GM19023 (cell line): ENCODE measurements around the gene CXCR3.
"Not testable (repeated sequence)": the region's sequence is repeated elsewhere in the genome, so short reads cannot be mapped to it uniquely, and the experiment has no call there.

Experiments used
- ATAC-seq: cut with Tn5 transposase; IDR thresholded peaks from one replicate; pipeline ENCODE4 v1.9.1; 2021; ENCODE audit warnings: mild to moderate bottlenecking, moderate library complexity; ENCODE audit not compliant: unreplicated experiment

CXCR3 gene

GRCh38 chrX:71611736-71612135, 6.6 kb downstream of the CXCR3 start:
- not testable (repeated sequence) for ATAC-seq

GRCh38 chrX:71609095-71609750, 9.1 kb downstream of the CXCR3 start:
- no peak for ATAC-seq

- no peak for ATAC-seq
Observed at GRCh38 chrX:71607488-71607887, 10.8 kb downstream of the CXCR3 start.

GRCh38 chrX:71606536-71607216, 11.6 kb downstream of the CXCR3 start:
- ATAC-seq: no peak

GRCh38 chrX:71604796-71605568, 13.3 kb downstream of the CXCR3 start:
- ATAC-seq: no peak

GRCh38 chrX:71604141-71604540, 14.2 kb downstream of the CXCR3 start:
- ATAC-seq: no peak

GRCh38 chrX:71603618-71604017, 14.7 kb downstream of the CXCR3 start:
- no peak for ATAC-seq

GRCh38 chrX:71599965-71600364, 18.3 kb downstream of the CXCR3 start:
- no peak for ATAC-seq

- ATAC-seq: not testable (repeated sequence)
Observed at GRCh38 chrX:71593210-71593609, 25.1 kb downstream of the CXCR3 start.

- no peak for ATAC-seq
Observed at GRCh38 chrX:71586929-71587328, 31.4 kb downstream of the CXCR3 start.

- no peak for ATAC-seq
Observed at GRCh38 chrX:71581210-71581609, 37.1 kb downstream of the CXCR3 start.

- no peak for ATAC-seq
Observed at GRCh38 chrX:71579990-71580380, 38.3 kb downstream of the CXCR3 start.

GRCh38 chrX:71579136-71579989, 38.9 kb downstream of the CXCR3 start:
- no peak for ATAC-seq

GRCh38 chrX:71578253-71579135, 39.8 kb downstream of the CXCR3 start, which contains the start of gene GCNA:
TSS of gene GCNA (plus strand) at chrX:71578437. CDS start at chrX:71580822, 2,385 bp downstream.
- ATAC-seq: no peak

GRCh38 chrX:71577682-71578081, 40.6 kb downstream of the CXCR3 start:
- no peak for ATAC-seq

GRCh38 chrX:71573590-71573989, 44.7 kb downstream of the CXCR3 start:
- ATAC-seq: no peak

- not testable (repeated sequence) for ATAC-seq
Observed at GRCh38 chrX:71571390-71571789, 46.9 kb downstream of the CXCR3 start.
